ENCODE measurements around the gene CGB8. TPM values are rescaled to one million over a fixed set of nuclear protein-coding genes. Genes with fewer than 3 reads are reported as not detected.
"Not testable (repeated sequence)": the region's sequence is repeated elsewhere in the genome, so short reads cannot be mapped to it uniquely, and the experiment has no call there.

CGB8 gene
- total and polyA plus RNA-seq, 4 donors, result not detected

DNA sequence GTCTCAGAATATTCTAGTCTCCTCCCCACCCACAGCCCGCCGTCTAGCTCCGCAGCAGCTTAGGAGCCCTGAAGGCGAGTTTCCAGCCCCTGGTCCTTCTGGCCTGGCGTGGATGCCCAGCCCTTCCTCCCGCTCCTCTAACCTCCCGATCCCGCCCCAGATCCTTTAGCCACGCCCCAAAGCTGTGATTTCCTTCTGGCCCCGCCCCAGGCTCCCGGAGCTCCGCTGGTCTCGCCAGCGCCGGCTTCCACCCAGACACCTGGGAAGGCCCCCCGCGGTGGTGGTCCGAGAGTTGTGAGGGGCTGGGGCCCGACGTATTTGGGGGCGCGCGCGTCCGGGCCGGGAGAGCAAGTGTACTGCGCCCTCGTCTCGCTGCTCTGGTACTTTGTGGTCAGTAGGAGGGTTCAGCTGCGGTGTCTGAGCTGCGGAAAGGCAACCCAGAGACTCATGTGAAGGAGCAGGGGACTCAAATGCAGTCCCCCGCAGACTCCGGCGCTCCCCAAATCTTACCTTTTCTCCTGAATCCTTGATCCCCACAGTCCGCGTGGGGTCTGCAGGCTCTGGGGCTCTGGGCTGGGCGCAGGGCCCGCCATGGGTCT lies 8.8 kb upstream of the CGB8 start, which contains the start of gene CGB7:
Gene CGB7 (minus strand): TSS at position 114 of the 599 bp plus-strand sequence. CDS start 2,374 bp downstream, outside the sequence.
- H3K4me3 ChIP-seq, result peak within 1 kb of the TSS; percentile 18
- ATAC-seq (ENCODE audit: insufficient read depth, low FRiP score) (peak; percentile 70), DNase-seq (peak; percentile 53 to 66 (median 58))
- no peak within 1 kb of the TSS for H3K27ac ChIP-seq (ENCODE audit: low read depth in 1 of 2, low read length in 1 of 2)
- no peaks in the 10 kb centered on the region for H3K9me3 ChIP-seq (ENCODE audit: control insufficient read depth in 4 of 4, insufficient read depth in 3 of 4, low read length in 3 of 4)
- WGBS, 2 donors, result 2 to 5% methylated on average over 36 to 38 of the region's 38 CpGs
- H3K36me3 ChIP-seq (ENCODE audit: control insufficient read depth in 4 of 4, insufficient read depth in 4 of 4, low read length in 4 of 4), result no peaks in the 10 kb centered on the region
- H3K9ac ChIP-seq (ENCODE audit: insufficient read depth in 1 of 2, low read length in 2 of 2), result no peak within 1 kb of the TSS
- peaks cover 0 to 33% (median 22%) of the 10 kb centered on the region in 3 donors for H3K27me3 ChIP-seq (ENCODE audit: control insufficient read depth in 3 of 3, insufficient read depth in 3 of 3, low read length in 2 of 3)
- H3K4me1 ChIP-seq (ENCODE audit: control insufficient read depth in 5 of 5, insufficient read depth in 5 of 5, low read length in 5 of 5), result peaks cover 0 to 21% (median 4%) of the 10 kb centered on the region in 5 donors
- TF ChIP-seq, protein P1, sequence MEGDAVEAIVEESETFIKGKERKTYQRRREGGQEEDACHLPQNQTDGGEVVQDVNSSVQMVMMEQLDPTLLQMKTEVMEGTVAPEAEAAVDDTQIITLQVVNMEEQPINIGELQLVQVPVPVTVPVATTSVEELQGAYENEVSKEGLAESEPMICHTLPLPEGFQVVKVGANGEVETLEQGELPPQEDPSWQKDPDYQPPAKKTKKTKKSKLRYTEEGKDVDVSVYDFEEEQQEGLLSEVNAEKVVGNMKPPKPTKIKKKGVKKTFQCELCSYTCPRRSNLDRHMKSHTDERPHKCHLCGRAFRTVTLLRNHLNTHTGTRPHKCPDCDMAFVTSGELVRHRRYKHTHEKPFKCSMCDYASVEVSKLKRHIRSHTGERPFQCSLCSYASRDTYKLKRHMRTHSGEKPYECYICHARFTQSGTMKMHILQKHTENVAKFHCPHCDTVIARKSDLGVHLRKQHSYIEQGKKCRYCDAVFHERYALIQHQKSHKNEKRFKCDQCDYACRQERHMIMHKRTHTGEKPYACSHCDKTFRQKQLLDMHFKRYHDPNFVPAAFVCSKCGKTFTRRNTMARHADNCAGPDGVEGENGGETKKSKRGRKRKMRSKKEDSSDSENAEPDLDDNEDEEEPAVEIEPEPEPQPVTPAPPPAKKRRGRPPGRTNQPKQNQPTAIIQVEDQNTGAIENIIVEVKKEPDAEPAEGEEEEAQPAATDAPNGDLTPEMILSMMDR (IDR thresholded peaks at IDR 0.05; ENCODE audit: control extremely low read depth, extremely low read depth), result no peak

DNA sequence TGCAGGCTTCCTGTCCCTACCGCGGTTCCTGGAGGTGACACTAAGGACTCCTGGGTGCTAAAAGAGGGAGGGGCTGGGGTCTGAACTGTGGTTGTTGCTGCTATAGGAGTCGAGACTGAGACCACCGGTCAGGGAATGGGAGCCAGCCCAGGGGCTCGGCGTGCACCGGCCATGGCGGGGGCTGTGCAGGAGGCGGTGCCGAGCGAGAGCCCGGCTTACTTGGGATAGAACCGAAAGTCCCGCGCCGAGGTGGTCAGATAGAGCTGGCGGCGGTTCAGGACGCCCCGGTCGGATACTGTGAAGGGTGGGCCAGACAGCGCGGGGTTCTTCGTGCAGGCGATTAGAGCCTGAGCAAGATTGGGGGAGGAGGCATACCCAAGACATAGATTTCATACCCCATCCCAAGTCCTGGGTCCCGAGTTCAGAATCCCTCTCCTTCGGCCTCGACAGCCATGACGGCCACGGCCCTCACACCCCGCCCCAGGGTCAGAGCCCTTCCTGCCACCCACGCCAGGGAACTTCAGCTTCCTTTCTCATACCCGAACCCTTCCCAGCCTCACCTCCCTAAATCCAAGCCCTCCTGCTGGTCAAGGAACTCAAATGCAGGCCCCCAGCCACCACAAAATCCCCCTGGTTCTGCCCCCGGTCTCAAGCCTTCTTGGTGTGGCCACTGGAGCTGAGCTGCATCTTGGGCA lies 8.1 kb upstream of the CGB8 start:
- Histone ChIP-seq H3K27me3 (ENCODE audit: control insufficient read depth in 3 of 3, insufficient read depth in 3 of 3, low read length in 2 of 3) (peaks cover 0 to 33% (median 22%) of the 10 kb centered on the region in 3 donors), H3K4me1 (ENCODE audit: control insufficient read depth in 5 of 5, insufficient read depth in 5 of 5, low read length in 5 of 5) (peaks cover 0 to 21% (median 4%) of the 10 kb centered on the region in 5 donors)
- not testable (repeated sequence) for H3K36me3 ChIP-seq (ENCODE audit: control insufficient read depth in 4 of 4, insufficient read depth in 4 of 4, low read length in 4 of 4); ATAC-seq (ENCODE audit: insufficient read depth, low FRiP score); H3K4me3 ChIP-seq; H3K27ac ChIP-seq (ENCODE audit: low read depth in 1 of 2, low read length in 1 of 2); H3K9me3 ChIP-seq (ENCODE audit: control insufficient read depth in 4 of 4, insufficient read depth in 3 of 4, low read length in 3 of 4); H3K9ac ChIP-seq (ENCODE audit: insufficient read depth in 1 of 2, low read length in 2 of 2)
- peak in 1 of 3 donors; percentile 22 for DNase-seq
- 2 to 3% methylated on average over 25 to 34 of the region's 34 CpGs for WGBS, 2 donors

DNA sequence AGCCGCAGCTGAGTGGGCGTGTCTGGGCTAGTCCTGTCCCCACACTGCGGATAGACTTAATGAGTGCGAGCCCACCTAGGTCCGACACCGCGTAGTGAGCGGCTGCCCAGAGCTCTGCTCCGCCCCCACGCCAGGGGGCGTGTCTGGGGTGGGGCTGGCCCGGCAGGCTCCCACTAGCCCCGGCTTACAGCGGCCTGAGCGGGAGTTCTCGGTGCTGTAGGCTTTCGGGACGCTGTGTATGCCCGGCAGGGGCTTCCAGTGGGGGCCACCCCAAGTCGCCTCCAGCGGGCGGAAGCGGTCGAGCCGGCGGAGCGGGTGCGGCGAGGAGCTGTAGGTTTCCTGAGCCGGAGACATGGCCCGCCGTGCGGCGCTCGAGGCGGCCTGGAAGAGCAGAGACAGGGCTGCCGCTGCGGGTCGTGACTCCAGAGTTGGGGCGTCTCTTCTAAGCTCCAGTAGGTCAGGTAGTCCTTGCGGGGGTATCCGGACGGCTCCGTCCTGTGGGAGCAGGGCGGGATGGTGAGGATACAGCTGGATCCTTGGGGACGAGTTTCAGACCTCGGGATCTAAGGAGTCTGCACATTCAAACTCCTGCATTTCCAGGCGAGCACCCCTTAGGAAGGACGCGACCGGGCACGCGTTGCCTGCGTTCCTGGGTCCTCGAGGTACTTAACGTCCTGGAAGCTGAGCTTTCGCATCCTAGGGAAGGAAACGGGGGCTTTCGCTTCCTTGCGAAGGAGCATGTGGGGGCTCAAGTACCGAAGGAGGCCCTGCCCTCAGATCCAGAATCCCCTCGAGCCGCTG lies 7.4 kb upstream of the CGB8 start:
- peak; percentile 81 for ATAC-seq (ENCODE audit: insufficient read depth, low FRiP score)
- no peaks in the 10 kb centered on the region for H3K36me3 ChIP-seq (ENCODE audit: control insufficient read depth in 4 of 4, insufficient read depth in 4 of 4, low read length in 4 of 4)
- TF ChIP-seq, protein P1 (IDR thresholded peaks at IDR 0.05; ENCODE audit: control extremely low read depth, extremely low read depth), result no peak
- peak; percentile 46 to 56 (median 48) for DNase-seq
- WGBS, 2 donors, result 0% methylated on average over 63 of the region's 63 CpGs
- peak overlapping the region; percentile 22 for H3K4me3 ChIP-seq
- no peak overlapping the region for H3K9ac ChIP-seq (ENCODE audit: insufficient read depth in 1 of 2, low read length in 2 of 2)
- no peak overlapping the region for H3K27ac ChIP-seq (ENCODE audit: low read depth in 1 of 2, low read length in 1 of 2)
- peaks cover 0 to 21% (median 4%) of the 10 kb centered on the region in 5 donors for H3K4me1 ChIP-seq (ENCODE audit: control insufficient read depth in 5 of 5, insufficient read depth in 5 of 5, low read length in 5 of 5)
- H3K9me3 ChIP-seq (ENCODE audit: control insufficient read depth in 4 of 4, insufficient read depth in 3 of 4, low read length in 3 of 4), result no peaks in the 10 kb centered on the region
- peaks cover 0 to 33% (median 22%) of the 10 kb centered on the region in 3 donors for H3K27me3 ChIP-seq (ENCODE audit: control insufficient read depth in 3 of 3, insufficient read depth in 3 of 3, low read length in 2 of 3)

DNA sequence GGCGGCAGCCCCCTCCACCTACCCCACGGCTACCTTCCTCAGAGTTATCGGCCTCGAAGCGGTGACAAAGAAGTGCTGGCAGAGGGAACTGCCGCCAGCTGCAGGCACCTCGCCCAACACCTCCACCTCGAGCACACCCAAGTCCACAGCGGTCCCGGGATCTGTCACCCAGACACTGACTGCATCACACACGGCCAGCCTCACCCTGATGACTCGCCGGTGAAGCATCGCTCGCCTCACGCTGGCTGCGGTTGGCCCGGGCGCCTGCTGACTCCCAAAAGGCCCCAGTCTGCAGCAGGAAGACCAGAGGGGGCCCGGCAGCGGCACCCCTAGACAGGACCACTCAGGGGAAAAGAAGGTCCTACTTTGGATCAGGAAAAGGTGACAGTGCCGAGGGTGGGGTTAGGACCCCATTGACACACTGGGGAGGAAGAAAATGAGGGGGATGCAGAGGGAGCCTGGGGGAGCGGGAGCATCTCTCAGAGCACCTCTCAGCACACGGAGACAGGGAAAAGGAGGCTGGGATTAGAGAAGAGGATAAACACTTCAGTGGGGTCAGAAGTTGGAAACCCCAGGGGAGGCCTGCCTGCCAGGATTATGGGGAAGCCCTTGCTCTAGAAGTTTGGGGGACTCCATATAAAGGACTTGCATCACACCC lies 1.6 kb upstream of the CGB8 start:
- DNase-seq, result not testable (repeated sequence)

DNA sequence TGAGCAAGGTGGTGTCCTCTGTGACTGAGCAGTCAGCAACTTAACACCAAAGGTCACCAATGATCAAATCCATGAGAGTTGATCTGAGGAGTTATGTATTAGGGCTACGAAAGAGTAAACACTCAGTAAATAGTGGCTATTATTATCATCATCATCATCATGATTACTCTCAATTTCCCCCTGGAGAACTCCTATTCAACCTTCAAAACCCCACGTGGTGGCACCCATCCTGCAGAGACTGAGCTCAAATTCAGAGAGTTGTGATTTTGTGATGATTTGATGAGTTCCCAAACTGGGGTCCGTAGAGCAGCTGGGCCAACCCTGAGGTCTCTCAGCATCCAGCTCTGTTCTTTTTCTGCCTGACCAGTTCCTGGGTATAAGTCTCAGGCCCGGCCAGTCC lies 923 bp upstream of the CGB8 start:
- not testable (repeated sequence) for H3K27me3 ChIP-seq (ENCODE audit: control insufficient read depth in 3 of 3, insufficient read depth in 3 of 3, low read length in 2 of 3); H3K9me3 ChIP-seq (ENCODE audit: control insufficient read depth in 4 of 4, insufficient read depth in 3 of 4, low read length in 3 of 4); H3K4me3 ChIP-seq; H3K36me3 ChIP-seq (ENCODE audit: control insufficient read depth in 4 of 4, insufficient read depth in 4 of 4, low read length in 4 of 4); H3K9ac ChIP-seq (ENCODE audit: insufficient read depth in 1 of 2, low read length in 2 of 2); H3K27ac ChIP-seq (ENCODE audit: low read depth in 1 of 2, low read length in 1 of 2); H3K4me1 ChIP-seq (ENCODE audit: control insufficient read depth in 5 of 5, insufficient read depth in 5 of 5, low read length in 5 of 5); ATAC-seq (ENCODE audit: insufficient read depth, low FRiP score); DNase-seq
- WGBS, 2 donors, result 74 to 79% methylated on average over 3 of the region's 4 CpGs

More for the DNA sequence above, 1.6 kb upstream of the CGB8 start:
- WGBS, 2 donors, result 78 to 85% methylated on average over 24 of the region's 24 CpGs
- not testable (repeated sequence) for H3K4me3 ChIP-seq; H3K9ac ChIP-seq (ENCODE audit: insufficient read depth in 1 of 2, low read length in 2 of 2); ATAC-seq (ENCODE audit: insufficient read depth, low FRiP score); H3K36me3 ChIP-seq (ENCODE audit: control insufficient read depth in 4 of 4, insufficient read depth in 4 of 4, low read length in 4 of 4); H3K27ac ChIP-seq (ENCODE audit: low read depth in 1 of 2, low read length in 1 of 2); H3K9me3 ChIP-seq (ENCODE audit: control insufficient read depth in 4 of 4, insufficient read depth in 3 of 4, low read length in 3 of 4); H3K4me1 ChIP-seq (ENCODE audit: control insufficient read depth in 5 of 5, insufficient read depth in 5 of 5, low read length in 5 of 5); H3K27me3 ChIP-seq (ENCODE audit: control insufficient read depth in 3 of 3, insufficient read depth in 3 of 3, low read length in 2 of 3)

DNA sequence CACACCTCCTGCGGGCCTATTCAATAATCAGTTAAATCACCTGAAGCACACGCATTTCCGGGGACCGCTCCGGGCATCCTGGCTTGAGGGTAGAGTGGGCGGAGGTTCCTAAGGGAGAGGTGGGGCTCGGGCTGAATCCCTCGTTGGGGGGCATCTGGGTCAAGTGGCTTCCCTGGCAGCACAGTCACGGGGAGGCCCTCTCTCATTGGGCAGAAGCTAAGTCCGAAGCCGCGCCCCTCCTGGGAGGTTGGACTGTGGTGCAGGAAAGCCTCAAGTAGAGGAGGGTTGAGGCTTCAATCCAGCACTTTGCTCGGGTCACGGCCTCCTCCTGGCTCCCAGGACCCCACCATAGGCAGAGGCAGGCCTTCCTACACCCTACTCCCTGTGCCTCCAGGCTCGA lies 5.4 kb downstream of the CGB8 start, which contains the start of gene CGB5:
Gene CGB5 (plus strand): TSS at position 301 of the 400 bp plus-strand sequence. CDS start 362 bp downstream, outside the sequence.
- not testable (repeated sequence) for H3K9me3 ChIP-seq (ENCODE audit: control insufficient read depth in 4 of 4, insufficient read depth in 3 of 4, low read length in 3 of 4); DNase-seq; ATAC-seq (ENCODE audit: insufficient read depth, low FRiP score); H3K4me1 ChIP-seq (ENCODE audit: control insufficient read depth in 5 of 5, insufficient read depth in 5 of 5, low read length in 5 of 5); H3K9ac ChIP-seq (ENCODE audit: insufficient read depth in 1 of 2, low read length in 2 of 2); H3K36me3 ChIP-seq (ENCODE audit: control insufficient read depth in 4 of 4, insufficient read depth in 4 of 4, low read length in 4 of 4); H3K27ac ChIP-seq (ENCODE audit: low read depth in 1 of 2, low read length in 1 of 2); H3K4me3 ChIP-seq; H3K27me3 ChIP-seq (ENCODE audit: control insufficient read depth in 3 of 3, insufficient read depth in 3 of 3, low read length in 2 of 3)
- 59 to 77% methylated on average over 14 to 15 of the region's 15 CpGs for WGBS, 2 donors
